K562 (cell line): ENCODE data around the gene ZSCAN12. TPM values are rescaled to one million over a fixed set of nuclear protein-coding genes. Genes with fewer than 3 reads are reported as not detected.

Experiments used
- CBFB ChIP-seq: sonication (generic); formaldehyde crosslinking; IDR thresholded peaks from 2 replicates; pipeline ENCODE4 v1.4.0; 2020; ENCODE audit warnings: mild to moderate bottlenecking, missing genetic modification reagents
- CREM ChIP-seq: IDR thresholded peaks from 2 replicates; pipeline ENCODE4 v1.6.1; 2014; ENCODE audit warnings: antibody characterized with exemption, low read depth
- EHMT2 ChIP-seq: fragments of 450-650 bp; IDR thresholded peaks from 2 replicates; pipeline ENCODE4 v1.6.1; 2018; ENCODE audit warnings: antibody characterized with exemption
- FOSL1 ChIP-seq: fragments of 200-800 bp; sonication (Bioruptor generic); conservative IDR thresholded peaks from 2 replicates; pipeline ENCODE4 v1.6.1; 2016; ENCODE audit warnings: missing genetic modification characterization, missing compliant biosample characterization
- MAFF ChIP-seq: IDR thresholded peaks from 2 replicates; pipeline ENCODE4 v1.6.1; 2012; ENCODE audit warnings: low read length, improper control_type of control experiment
- MEIS2 ChIP-seq: fragments of 450-650 bp; IDR thresholded peaks from 2 replicates; pipeline ENCODE4 v1.6.1; 2014; ENCODE audit warnings: mild to moderate bottlenecking; ENCODE audit not compliant: partially characterized antibody
- PHB ChIP-seq: fragments of 250-450 bp; sonication (Bioruptor Pico); IDR thresholded peaks from 2 replicates; pipeline ENCODE4 v1.5.0; 2021
- THRAP3 ChIP-seq: fragments of 450-650 bp; IDR thresholded peaks from 2 replicates; pipeline ENCODE4 v1.6.1; 2016; ENCODE audit warnings: mild to moderate bottlenecking, inconsistent platforms, borderline replicate concordance
- ZNF311 ChIP-seq: fragments of 250-450 bp; sonication (Bioruptor Pico); IDR thresholded peaks from 2 replicates; pipeline ENCODE4 v1.4.0; 2020; ENCODE audit warnings: mild to moderate bottlenecking, moderate library complexity
- polyA plus RNA-seq, 8 experiments: library from polyadenylated mRNA; depleted of rRNA in 4 of 8; stranded (reverse) in 5 of 8; unstranded in 3 of 8; fragments of >200 nt; fragmentation: Nextera tagmentation in 2 of 8; fragmentation: Illumina TruSeq in 1 of 8; extraction: Ambion mirVana in 2 of 8; extraction: Trizol in 1 of 8; gene quantifications; 2 replicates each; pipeline versions ENCODE4 v1.2.1 to v1.2.3, GENCODE V29; 2011 to 2014; ENCODE audit warnings: inconsistent platforms in 1 of 8, missing spikeins in 1 of 8
- total RNA-seq, 7 experiments: library from RNA; depleted of rRNA in 6 of 7; stranded (reverse); fragments of >200 nt in 6 of 7; fragmentation: Illumina TruSeq in 2 of 7; extraction: Trizol in 2 of 7; gene quantifications; 2 replicates each; pipeline versions ENCODE4 v1.2.1 to v1.2.3, GENCODE V29; 2011 to 2021; ENCODE audit warnings: low replicate concordance in 1 of 7
- TF ChIP-seq, protein P1 (sequence below), 2 experiments: IDR thresholded peaks in 1 of 2; conservative IDR thresholded peaks in 1 of 2; 2 replicates each; pipeline ENCODE4 v1.6.1; 2016; ENCODE audit warnings: low read depth in 2 of 2, mild to moderate bottlenecking in 1 of 2, missing compliant biosample characterization in 1 of 2, missing genetic modification characterization in 1 of 2, moderate library complexity in 1 of 2
- TF ChIP-seq, protein P2 (sequence below): fragments of 250-450 bp; sonication (Bioruptor Pico); IDR thresholded peaks from 2 replicates; pipeline ENCODE4 v1.4.0; 2020; ENCODE audit warnings: mild to moderate bottlenecking, moderate library complexity
- TF ChIP-seq, protein P3 (sequence below): sonication (generic); formaldehyde crosslinking; IDR thresholded peaks from 2 replicates; pipeline ENCODE4 v1.8.0; 2022; ENCODE audit warnings: mild to moderate bottlenecking, low read depth, missing genetic modification reagents
- TF ChIP-seq, protein P4 (sequence below): sonication (generic); formaldehyde crosslinking; IDR thresholded peaks from 2 replicates; pipeline ENCODE4 v1.8.1; 2022; ENCODE audit warnings: missing genetic modification reagents
- TF ChIP-seq, protein P5 (sequence below): fragments of 450-650 bp; IDR thresholded peaks from 2 replicates; pipeline ENCODE4 v1.6.1; 2016; ENCODE audit warnings: borderline replicate concordance
- TF ChIP-seq, protein P6 (sequence below), 3 experiments: fragments of 200-800 bp in 1 of 3; fragments of 250-450 bp in 1 of 3; fragments of 450-650 bp in 1 of 3; sonication (Bioruptor Pico) in 1 of 3; sonication (Bioruptor generic) in 1 of 3; formaldehyde crosslinking in 1 of 3; IDR thresholded peaks; 2 replicates each; pipeline versions ENCODE4 v1.6.1 to v1.8.0; 2016 to 2022; ENCODE audit warnings: mild to moderate bottlenecking in 2 of 3, missing genetic modification characterization in 2 of 3, missing compliant biosample characterization in 1 of 3, moderate library complexity in 1 of 3

ZSCAN12 gene
- total and polyA plus RNA-seq, 9 of the 15 experiments (the other 6 are each of a cell fraction or from before 2014, with no cell fraction given), result 2.5 to 19.6 (median 12.5) TPM

DNA sequence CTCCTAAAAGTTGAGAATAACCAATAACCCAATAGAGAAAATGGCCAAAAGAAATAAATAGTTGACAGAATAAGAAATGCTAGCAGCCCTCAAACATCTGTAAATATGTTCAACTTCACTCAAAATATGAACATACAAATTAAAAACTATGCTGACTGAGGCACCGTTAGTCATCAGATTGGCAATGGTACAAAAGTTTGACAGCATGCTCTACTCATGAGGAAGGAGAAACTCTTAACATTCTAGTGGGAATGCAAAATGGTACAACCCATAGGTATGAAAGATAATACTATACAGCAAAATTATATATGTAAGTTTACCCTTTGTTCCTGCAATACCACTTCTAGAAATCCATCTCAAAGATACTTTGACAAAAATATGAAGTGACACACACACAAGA is 1.6 kb upstream of the ZSCAN12 start (continued):
- TF ChIP-seq, protein P1, sequence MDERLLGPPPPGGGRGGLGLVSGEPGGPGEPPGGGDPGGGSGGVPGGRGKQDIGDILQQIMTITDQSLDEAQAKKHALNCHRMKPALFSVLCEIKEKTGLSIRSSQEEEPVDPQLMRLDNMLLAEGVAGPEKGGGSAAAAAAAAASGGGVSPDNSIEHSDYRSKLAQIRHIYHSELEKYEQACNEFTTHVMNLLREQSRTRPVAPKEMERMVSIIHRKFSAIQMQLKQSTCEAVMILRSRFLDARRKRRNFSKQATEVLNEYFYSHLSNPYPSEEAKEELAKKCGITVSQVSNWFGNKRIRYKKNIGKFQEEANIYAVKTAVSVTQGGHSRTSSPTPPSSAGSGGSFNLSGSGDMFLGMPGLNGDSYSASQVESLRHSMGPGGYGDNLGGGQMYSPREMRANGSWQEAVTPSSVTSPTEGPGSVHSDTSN (CRISPR knock-in tag; IDR thresholded peaks at IDR 0.05; ENCODE audit: low read depth), result no peak
- TF ChIP-seq, protein P1 (tag; conservative IDR thresholded peaks at IDR 0.05; ENCODE audit: low read depth), result 0 out of 2 replicates have a peak, but pooled peaks have one; percentile 37
- TF ChIP-seq, protein P2, sequence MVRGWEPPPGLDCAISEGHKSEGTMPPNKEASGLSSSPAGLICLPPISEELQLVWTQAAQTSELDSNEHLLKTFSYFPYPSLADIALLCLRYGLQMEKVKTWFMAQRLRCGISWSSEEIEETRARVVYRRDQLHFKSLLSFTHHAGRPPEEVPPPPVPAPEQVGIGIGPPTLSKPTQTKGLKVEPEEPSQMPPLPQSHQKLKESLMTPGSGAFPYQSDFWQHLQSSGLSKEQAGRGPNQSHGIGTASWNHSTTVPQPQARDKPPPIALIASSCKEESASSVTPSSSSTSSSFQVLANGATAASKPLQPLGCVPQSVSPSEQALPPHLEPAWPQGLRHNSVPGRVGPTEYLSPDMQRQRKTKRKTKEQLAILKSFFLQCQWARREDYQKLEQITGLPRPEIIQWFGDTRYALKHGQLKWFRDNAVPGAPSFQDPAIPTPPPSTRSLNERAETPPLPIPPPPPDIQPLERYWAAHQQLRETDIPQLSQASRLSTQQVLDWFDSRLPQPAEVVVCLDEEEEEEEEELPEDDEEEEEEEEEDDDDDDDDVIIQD, result no peak
- TF ChIP-seq MAFF, result no peak
- no peak for TF ChIP-seq ZNF311 (CRISPR knock-in tag)
- no peak for TF ChIP-seq THRAP3
- TF ChIP-seq CREM, result no peak
- TF ChIP-seq, protein P3, sequence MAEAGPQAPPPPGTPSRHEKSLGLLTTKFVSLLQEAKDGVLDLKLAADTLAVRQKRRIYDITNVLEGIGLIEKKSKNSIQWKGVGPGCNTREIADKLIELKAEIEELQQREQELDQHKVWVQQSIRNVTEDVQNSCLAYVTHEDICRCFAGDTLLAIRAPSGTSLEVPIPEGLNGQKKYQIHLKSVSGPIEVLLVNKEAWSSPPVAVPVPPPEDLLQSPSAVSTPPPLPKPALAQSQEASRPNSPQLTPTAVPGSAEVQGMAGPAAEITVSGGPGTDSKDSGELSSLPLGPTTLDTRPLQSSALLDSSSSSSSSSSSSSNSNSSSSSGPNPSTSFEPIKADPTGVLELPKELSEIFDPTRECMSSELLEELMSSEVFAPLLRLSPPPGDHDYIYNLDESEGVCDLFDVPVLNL (CRISPR knock-in tag), result no peak
- no peak for TF ChIP-seq PHB (CRISPR knock-in tag)
- TF ChIP-seq, protein P4, sequence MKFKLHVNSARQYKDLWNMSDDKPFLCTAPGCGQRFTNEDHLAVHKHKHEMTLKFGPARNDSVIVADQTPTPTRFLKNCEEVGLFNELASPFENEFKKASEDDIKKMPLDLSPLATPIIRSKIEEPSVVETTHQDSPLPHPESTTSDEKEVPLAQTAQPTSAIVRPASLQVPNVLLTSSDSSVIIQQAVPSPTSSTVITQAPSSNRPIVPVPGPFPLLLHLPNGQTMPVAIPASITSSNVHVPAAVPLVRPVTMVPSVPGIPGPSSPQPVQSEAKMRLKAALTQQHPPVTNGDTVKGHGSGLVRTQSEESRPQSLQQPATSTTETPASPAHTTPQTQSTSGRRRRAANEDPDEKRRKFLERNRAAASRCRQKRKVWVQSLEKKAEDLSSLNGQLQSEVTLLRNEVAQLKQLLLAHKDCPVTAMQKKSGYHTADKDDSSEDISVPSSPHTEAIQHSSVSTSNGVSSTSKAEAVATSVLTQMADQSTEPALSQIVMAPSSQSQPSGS (CRISPR knock-in tag), result no peak
- peak; percentile 64 for TF ChIP-seq MEIS2
- TF ChIP-seq, protein P5, sequence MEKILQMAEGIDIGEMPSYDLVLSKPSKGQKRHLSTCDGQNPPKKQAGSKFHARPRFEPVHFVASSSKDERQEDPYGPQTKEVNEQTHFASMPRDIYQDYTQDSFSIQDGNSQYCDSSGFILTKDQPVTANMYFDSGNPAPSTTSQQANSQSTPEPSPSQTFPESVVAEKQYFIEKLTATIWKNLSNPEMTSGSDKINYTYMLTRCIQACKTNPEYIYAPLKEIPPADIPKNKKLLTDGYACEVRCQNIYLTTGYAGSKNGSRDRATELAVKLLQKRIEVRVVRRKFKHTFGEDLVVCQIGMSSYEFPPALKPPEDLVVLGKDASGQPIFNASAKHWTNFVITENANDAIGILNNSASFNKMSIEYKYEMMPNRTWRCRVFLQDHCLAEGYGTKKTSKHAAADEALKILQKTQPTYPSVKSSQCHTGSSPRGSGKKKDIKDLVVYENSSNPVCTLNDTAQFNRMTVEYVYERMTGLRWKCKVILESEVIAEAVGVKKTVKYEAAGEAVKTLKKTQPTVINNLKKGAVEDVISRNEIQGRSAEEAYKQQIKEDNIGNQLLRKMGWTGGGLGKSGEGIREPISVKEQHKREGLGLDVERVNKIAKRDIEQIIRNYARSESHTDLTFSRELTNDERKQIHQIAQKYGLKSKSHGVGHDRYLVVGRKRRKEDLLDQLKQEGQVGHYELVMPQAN, result no peak
- 0 out of 2 replicates have a peak, but pooled peaks have one; percentile 25 for TF ChIP-seq EHMT2
- TF ChIP-seq, protein P6, sequence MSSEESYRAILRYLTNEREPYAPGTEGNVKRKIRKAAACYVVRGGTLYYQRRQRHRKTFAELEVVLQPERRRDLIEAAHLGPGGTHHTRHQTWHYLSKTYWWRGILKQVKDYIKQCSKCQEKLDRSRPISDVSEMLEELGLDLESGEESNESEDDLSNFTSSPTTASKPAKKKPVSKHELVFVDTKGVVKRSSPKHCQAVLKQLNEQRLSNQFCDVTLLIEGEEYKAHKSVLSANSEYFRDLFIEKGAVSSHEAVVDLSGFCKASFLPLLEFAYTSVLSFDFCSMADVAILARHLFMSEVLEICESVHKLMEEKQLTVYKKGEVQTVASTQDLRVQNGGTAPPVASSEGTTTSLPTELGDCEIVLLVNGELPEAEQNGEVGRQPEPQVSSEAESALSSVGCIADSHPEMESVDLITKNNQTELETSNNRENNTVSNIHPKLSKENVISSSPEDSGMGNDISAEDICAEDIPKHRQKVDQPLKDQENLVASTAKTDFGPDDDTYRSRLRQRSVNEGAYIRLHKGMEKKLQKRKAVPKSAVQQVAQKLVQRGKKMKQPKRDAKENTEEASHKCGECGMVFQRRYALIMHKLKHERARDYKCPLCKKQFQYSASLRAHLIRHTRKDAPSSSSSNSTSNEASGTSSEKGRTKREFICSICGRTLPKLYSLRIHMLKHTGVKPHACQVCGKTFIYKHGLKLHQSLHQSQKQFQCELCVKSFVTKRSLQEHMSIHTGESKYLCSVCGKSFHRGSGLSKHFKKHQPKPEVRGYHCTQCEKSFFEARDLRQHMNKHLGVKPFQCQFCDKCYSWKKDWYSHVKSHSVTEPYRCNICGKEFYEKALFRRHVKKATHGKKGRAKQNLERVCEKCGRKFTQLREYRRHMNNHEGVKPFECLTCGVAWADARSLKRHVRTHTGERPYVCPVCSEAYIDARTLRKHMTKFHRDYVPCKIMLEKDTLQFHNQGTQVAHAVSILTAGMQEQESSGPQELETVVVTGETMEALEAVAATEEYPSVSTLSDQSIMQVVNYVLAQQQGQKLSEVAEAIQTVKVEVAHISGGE (CRISPR knock-in tag; IDR thresholded peaks at IDR 0.05), result no peak
- TF ChIP-seq CBFB (CRISPR knock-in tag), result no peak
- 0 out of 2 replicates have a peak, but pooled peaks have one; percentile 25 for TF ChIP-seq FOSL1 (tag)
